Left hindlimb (tissue), 1 donor: ENCODE measurements around the gene C21orf58.

Experiments used
- DNase-seq: peaks from one replicate; pipeline ENCODE4 v3.0.0-alpha.2; 2018

C21orf58 gene

DNA sequence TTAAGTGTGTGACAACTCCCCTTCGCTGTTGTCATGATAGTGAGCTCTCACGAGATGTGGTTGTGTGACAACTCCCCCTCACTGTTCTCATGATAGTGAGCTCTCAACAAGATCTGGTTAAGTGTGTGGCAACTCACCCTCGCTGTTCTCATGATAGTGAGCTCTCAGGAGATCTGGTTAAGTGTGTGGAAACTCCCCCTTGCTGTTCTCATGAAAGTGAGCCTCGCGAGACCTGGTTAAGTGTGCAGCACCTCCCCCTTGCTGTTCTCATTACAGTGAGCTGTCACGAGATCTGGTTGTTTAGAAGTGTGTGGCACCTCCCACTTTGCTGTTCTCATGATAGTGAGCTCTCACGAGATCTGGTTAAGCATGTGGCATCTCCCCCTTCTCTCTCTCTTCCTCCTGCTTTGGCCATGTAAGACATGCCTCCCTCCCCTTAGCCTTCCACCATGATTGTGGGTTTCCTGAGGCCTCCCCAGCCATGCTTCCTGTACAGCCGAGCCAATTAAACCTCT, 70.0 kb downstream of the C21orf58 start:
- no peak for DNase-seq

DNA sequence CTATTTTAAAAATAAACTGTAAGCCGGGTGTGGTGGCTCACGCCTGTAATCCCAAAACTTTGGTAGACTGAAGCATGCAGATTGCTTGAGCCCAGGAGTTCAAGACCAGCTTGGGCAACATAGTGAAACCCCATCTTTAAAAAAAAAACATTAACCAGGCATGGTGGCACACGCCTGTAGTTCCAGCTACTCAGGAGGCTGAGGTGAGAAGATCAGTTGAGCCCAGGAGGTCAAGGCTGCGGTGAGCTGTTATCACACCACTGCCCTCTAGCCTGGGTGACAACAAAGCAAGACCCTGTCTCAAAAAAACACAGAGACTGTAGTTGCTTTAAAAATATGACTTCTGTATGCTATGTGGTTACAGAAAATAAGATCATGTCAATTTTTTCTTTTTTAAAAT, 70.8 kb downstream of the C21orf58 start:
- no peak for DNase-seq
